ENCODE data around the gene UNC93A.
"Not testable (repeated sequence)": the region's sequence is repeated elsewhere in the genome, so short reads cannot be mapped to it uniquely, and the experiment has no call there.

Gene UNC93A

GRCh38 chr6:167255918-167256553 is 35.1 kb upstream of the UNC93A start:
- no peak for ATAC-seq (ENCODE audit: low read depth)
- H3K27me3 ChIP-seq (ENCODE audit: insufficient read depth, poor library complexity, severe bottlenecking): no peaks in the 10 kb centered on the region

DNA sequence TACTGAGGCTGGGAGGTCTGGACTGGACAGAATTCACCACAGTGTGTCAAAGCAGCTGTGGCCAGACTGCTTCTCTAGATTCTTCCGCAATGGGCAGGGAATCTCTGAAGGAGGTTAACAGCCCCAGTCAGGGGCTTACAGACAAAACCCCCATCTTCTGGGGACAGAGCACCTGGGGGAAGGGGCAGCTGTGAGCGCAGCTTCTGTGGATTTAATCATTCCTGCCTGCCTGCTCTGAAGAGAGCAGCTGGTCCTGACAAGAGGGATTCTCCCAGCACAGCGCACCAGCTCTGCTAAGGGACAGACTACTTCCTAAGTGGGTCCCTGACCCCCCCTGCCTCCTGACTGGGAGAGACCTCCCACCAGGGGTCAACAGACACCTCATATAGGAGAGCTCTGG is 32.5 kb upstream of the UNC93A start:
- H3K9me3 ChIP-seq (ENCODE audit: severe bottlenecking): no peaks in the 10 kb centered on the region
- no peak for DNase-seq (ENCODE audit: low spot score)
- no peak overlapping the region for H3K4me3 ChIP-seq (ENCODE audit: severe bottlenecking)
- no peaks in the 10 kb centered on the region for H3K27me3 ChIP-seq (ENCODE audit: insufficient read depth, poor library complexity, severe bottlenecking)
- no peak for ATAC-seq (ENCODE audit: low read depth)
- no peaks in the 10 kb centered on the region for H3K4me1 ChIP-seq (ENCODE audit: insufficient read depth, poor library complexity, severe bottlenecking)
- TF ChIP-seq, protein P1, sequence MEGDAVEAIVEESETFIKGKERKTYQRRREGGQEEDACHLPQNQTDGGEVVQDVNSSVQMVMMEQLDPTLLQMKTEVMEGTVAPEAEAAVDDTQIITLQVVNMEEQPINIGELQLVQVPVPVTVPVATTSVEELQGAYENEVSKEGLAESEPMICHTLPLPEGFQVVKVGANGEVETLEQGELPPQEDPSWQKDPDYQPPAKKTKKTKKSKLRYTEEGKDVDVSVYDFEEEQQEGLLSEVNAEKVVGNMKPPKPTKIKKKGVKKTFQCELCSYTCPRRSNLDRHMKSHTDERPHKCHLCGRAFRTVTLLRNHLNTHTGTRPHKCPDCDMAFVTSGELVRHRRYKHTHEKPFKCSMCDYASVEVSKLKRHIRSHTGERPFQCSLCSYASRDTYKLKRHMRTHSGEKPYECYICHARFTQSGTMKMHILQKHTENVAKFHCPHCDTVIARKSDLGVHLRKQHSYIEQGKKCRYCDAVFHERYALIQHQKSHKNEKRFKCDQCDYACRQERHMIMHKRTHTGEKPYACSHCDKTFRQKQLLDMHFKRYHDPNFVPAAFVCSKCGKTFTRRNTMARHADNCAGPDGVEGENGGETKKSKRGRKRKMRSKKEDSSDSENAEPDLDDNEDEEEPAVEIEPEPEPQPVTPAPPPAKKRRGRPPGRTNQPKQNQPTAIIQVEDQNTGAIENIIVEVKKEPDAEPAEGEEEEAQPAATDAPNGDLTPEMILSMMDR (IDR thresholded peaks at IDR 0.05; ENCODE audit: poor library complexity, severe bottlenecking): no peak
- no peaks in the 10 kb centered on the region for H3K36me3 ChIP-seq (ENCODE audit: low read depth)
- no peak overlapping the region for H3K27ac ChIP-seq (ENCODE audit: poor library complexity, severe bottlenecking)

More at GRCh38 chr6:167255918-167256553, 35.1 kb upstream of the UNC93A start:
- Histone ChIP-seq H3K9me3 (ENCODE audit: severe bottlenecking) (no peaks in the 10 kb centered on the region), H3K36me3 (ENCODE audit: low read depth) (no peaks in the 10 kb centered on the region), H3K27ac (ENCODE audit: poor library complexity, severe bottlenecking) (no peak overlapping the region), H3K4me1 (ENCODE audit: insufficient read depth, poor library complexity, severe bottlenecking) (no peaks in the 10 kb centered on the region), H3K4me3 (ENCODE audit: severe bottlenecking) (no peak overlapping the region)
- TF ChIP-seq, protein P1 (IDR thresholded peaks at IDR 0.05; ENCODE audit: poor library complexity, severe bottlenecking): no peak
- no peak for DNase-seq (ENCODE audit: low spot score)

- H3K27ac ChIP-seq (ENCODE audit: poor library complexity, severe bottlenecking); H3K4me3 ChIP-seq (ENCODE audit: severe bottlenecking); DNase-seq (ENCODE audit: low spot score); H3K4me1 ChIP-seq (ENCODE audit: insufficient read depth, poor library complexity, severe bottlenecking); H3K27me3 ChIP-seq (ENCODE audit: insufficient read depth, poor library complexity, severe bottlenecking); ATAC-seq (ENCODE audit: low read depth); H3K9me3 ChIP-seq (ENCODE audit: severe bottlenecking); H3K36me3 ChIP-seq (ENCODE audit: low read depth): not testable (repeated sequence)
Measured at GRCh38 chr6:167266057-167266829, 24.9 kb upstream of the UNC93A start.

DNA sequence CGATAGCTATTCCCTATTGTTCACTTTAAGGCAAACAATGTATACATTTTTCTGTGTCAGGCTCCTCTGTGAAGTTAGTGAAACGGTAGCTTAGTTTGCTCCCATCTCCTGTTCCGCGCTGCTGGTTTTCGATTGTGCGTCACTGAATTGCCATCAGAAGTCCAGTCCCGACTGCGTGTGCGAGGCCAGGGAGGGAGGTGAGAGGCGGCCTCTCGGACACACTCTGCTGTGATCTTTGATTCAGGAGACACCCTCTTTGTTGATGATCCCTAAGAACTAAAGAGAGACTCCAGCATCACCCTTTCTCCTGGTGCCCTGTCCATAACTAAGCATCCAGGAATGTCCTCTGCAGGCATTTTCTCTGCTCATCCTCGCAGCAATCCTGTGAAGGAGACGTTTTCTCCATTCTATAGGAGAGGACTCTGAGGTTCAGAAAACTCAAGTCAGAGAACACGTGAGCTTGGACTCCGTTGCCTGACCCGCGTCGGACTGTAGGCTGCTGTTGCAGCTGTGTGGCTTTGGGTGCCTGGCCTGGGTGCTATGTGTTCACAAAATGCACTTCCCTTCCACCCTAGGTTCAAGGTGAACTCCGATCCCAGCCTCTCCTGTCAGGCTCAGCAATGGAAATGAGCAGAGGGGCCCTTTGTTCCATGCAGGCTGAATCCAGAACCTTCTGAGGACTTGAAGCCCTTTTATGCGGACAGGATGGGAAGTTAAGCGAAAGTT is 24.1 kb upstream of the UNC93A start:
- ATAC-seq (ENCODE audit: low read depth) (no peak), DNase-seq (ENCODE audit: low spot score) (no peak)
- TF ChIP-seq, protein P1 (IDR thresholded peaks at IDR 0.05; ENCODE audit: poor library complexity, severe bottlenecking): no peak
- no peaks in the 10 kb centered on the region for H3K27me3 ChIP-seq (ENCODE audit: insufficient read depth, poor library complexity, severe bottlenecking)
- H3K4me1 ChIP-seq (ENCODE audit: insufficient read depth, poor library complexity, severe bottlenecking): no peaks in the 10 kb centered on the region
- no peaks in the 10 kb centered on the region for H3K36me3 ChIP-seq (ENCODE audit: low read depth)
- H3K9me3 ChIP-seq (ENCODE audit: severe bottlenecking): no peaks in the 10 kb centered on the region
- no peak overlapping the region for H3K4me3 ChIP-seq (ENCODE audit: severe bottlenecking)
- no peak overlapping the region for H3K27ac ChIP-seq (ENCODE audit: poor library complexity, severe bottlenecking)

GRCh38 chr6:167267556-167267898 is 23.6 kb upstream of the UNC93A start:
- DNase-seq (ENCODE audit: low spot score); H3K4me3 ChIP-seq (ENCODE audit: severe bottlenecking); H3K36me3 ChIP-seq (ENCODE audit: low read depth); H3K9me3 ChIP-seq (ENCODE audit: severe bottlenecking); H3K4me1 ChIP-seq (ENCODE audit: insufficient read depth, poor library complexity, severe bottlenecking); H3K27ac ChIP-seq (ENCODE audit: poor library complexity, severe bottlenecking); H3K27me3 ChIP-seq (ENCODE audit: insufficient read depth, poor library complexity, severe bottlenecking); ATAC-seq (ENCODE audit: low read depth): not testable (repeated sequence)

Measured in RWPE2 (cell line).